Body of pancreas (tissue), 4 donors: Measurements from ENCODE around the gene PRTG.

ENCODE experiments used
- POLR2A ChIP-seq, 3 donors: fragments of 450-650 bp; IDR thresholded peaks; one replicate each; pipeline ENCODE4 v1.6.1; 2016; ENCODE audit warnings: antibody characterized with exemption in 3 of 3, mild to moderate bottlenecking in 2 of 3
- TF ChIP-seq, protein P1 (sequence below), 7 experiments: fragments of 450-650 bp in 4 of 7; fragments of 200-600 bp in 3 of 7; sonication (generic) in 3 of 7; IDR thresholded peaks; one replicate each; pipeline ENCODE4 v1.5.1; 2016 to 2019; ENCODE audit warnings: antibody characterized with exemption in 7 of 7

DNA sequence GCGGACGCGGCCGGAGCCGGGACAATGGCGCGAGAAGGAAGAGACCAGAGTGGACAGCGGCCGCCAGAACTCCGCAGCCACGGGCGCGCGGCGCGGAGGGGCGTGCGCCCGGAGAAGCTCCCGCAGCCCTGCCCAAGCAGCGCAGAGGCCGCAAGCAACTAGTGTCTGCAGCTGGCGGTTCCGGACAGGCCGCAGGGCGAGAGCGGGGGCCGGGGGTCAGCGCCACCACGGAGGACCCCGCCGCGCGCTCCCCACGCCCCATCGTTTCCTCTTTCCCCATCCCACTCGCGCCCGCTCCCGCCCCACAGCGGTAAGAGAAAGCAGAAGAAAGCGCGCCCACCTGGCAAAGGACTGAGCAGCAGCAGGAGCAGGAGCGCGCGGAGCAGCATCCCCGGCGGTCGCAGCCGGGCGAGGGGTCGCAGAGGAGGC is 440 bp downstream of the PRTG start:
- TF ChIP-seq, protein P1, sequence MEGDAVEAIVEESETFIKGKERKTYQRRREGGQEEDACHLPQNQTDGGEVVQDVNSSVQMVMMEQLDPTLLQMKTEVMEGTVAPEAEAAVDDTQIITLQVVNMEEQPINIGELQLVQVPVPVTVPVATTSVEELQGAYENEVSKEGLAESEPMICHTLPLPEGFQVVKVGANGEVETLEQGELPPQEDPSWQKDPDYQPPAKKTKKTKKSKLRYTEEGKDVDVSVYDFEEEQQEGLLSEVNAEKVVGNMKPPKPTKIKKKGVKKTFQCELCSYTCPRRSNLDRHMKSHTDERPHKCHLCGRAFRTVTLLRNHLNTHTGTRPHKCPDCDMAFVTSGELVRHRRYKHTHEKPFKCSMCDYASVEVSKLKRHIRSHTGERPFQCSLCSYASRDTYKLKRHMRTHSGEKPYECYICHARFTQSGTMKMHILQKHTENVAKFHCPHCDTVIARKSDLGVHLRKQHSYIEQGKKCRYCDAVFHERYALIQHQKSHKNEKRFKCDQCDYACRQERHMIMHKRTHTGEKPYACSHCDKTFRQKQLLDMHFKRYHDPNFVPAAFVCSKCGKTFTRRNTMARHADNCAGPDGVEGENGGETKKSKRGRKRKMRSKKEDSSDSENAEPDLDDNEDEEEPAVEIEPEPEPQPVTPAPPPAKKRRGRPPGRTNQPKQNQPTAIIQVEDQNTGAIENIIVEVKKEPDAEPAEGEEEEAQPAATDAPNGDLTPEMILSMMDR (IDR thresholded peaks at IDR 0.05), result no peak
- TF ChIP-seq POLR2A (IDR thresholded peaks at IDR 0.05), result no peak
